Measurements from ENCODE around the gene PGAP3.

- TF ChIP-seq ZFP30 (CRISPR knock-in tag; IDR thresholded peaks at IDR 0.05), result no peak
- no peak for TF ChIP-seq POU6F1 (CRISPR knock-in tag; IDR thresholded peaks at IDR 0.05; ENCODE audit: borderline replicate concordance, low read depth)
- TF ChIP-seq, protein P1, sequence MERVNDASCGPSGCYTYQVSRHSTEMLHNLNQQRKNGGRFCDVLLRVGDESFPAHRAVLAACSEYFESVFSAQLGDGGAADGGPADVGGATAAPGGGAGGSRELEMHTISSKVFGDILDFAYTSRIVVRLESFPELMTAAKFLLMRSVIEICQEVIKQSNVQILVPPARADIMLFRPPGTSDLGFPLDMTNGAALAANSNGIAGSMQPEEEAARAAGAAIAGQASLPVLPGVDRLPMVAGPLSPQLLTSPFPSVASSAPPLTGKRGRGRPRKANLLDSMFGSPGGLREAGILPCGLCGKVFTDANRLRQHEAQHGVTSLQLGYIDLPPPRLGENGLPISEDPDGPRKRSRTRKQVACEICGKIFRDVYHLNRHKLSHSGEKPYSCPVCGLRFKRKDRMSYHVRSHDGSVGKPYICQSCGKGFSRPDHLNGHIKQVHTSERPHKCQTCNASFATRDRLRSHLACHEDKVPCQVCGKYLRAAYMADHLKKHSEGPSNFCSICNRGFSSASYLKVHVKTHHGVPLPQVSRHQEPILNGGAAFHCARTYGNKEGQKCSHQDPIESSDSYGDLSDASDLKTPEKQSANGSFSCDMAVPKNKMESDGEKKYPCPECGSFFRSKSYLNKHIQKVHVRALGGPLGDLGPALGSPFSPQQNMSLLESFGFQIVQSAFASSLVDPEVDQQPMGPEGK (CRISPR knock-in tag; IDR thresholded peaks at IDR 0.05; ENCODE audit: borderline replicate concordance), result no peak
- TF ChIP-seq ZC3H10 (CRISPR knock-in tag; IDR thresholded peaks at IDR 0.05), result no peak
- no peak for TF ChIP-seq ZFP3 (CRISPR knock-in tag; IDR thresholded peaks at IDR 0.05)
- no peak for TF ChIP-seq CREB5 (CRISPR knock-in tag; IDR thresholded peaks at IDR 0.05; ENCODE audit: low read depth)
- TF ChIP-seq RARB (CRISPR knock-in tag; IDR thresholded peaks at IDR 0.05), result no peak
- no peak for TF ChIP-seq ISL1 (CRISPR knock-in tag; IDR thresholded peaks at IDR 0.05)
- TF ChIP-seq GLIS3 (CRISPR knock-in tag; IDR thresholded peaks at IDR 0.05), result no peak
- no peak for TF ChIP-seq OSR1 (CRISPR knock-in tag; IDR thresholded peaks at IDR 0.05)
- TF ChIP-seq CSDC2 (CRISPR knock-in tag; IDR thresholded peaks at IDR 0.05), result no peak
- TF ChIP-seq ESRRG (CRISPR knock-in tag; IDR thresholded peaks at IDR 0.05), result no peak
- no peak for TF ChIP-seq TSHZ2 (CRISPR knock-in tag; IDR thresholded peaks at IDR 0.05)
- no peak for TF ChIP-seq ZNF70 (CRISPR knock-in tag; IDR thresholded peaks at IDR 0.05)
Measured at GRCh38 chr17:39696731-39697130, 8.9 kb upstream of the PGAP3 start.

All from SK-N-SH treated with all-trans-retinoic acid at 6 μM for 48 hours (cell line).